Measurements from ENCODE around the gene CRLF1. TPM values are rescaled to one million over a fixed set of nuclear protein-coding genes. Genes with fewer than 3 reads are reported as not detected.
"Not testable (repeated sequence)": the region's sequence is repeated elsewhere in the genome, so short reads cannot be mapped to it uniquely, and the experiment has no call there.

Gene CRLF1
- polyA plus RNA-seq, 1 experiment: 5.6 TPM

DNA sequence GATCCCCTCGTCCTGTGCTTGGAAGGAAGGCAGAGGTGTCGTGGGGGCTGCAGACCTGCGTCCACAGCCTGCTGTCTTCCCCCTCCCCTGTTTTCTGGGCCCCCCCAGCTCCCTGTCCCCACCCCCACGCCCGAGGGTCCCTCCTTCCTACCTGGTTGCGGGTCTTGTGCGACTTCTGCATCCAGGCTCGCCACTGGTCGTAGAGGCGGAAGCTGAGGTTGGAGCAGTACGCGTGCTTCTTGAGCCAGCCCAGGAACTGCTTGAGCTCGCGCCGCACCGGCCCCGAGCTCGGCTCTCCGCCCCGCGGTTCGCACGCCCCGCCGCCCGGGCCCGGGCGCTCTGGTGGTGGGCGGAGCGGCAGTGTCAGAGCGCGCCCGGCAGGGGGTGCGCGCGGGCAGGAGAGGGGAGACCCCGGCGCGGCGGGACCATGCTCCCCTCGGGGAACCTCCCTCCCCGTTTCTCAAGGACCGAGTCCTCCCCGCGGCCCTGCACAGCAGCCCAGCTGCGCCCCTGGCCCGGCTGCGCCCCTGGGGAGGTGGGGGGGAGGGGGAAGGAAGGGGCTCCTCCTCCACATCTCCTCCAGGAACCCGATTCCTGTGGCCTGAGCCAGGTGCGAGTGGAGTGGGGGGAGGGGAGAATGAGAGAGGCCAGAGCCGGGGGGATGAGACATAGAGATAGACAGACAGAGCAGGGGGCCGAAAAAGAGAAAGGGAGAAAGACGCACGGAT is 12.3 kb downstream of the CRLF1 start:
- ChIA-PET POLR2A (no interaction called here), CTCF (interaction anchor here (0.6 to 6.1 kb wide), 25 partner anchors 8 to 279 kb away, joined by 3 to 40 read pairs (median 4); no protein-coding TSS in a partner anchor)
- peaks cover 4% of the 10 kb centered on the region for H3K36me3 ChIP-seq (ENCODE audit: control insufficient read depth, insufficient read depth, low read length)
- H3K27me3 ChIP-seq (ENCODE audit: control insufficient read depth, insufficient read depth, low read length): no peaks in the 10 kb centered on the region
- TF ChIP-seq, protein P1, sequence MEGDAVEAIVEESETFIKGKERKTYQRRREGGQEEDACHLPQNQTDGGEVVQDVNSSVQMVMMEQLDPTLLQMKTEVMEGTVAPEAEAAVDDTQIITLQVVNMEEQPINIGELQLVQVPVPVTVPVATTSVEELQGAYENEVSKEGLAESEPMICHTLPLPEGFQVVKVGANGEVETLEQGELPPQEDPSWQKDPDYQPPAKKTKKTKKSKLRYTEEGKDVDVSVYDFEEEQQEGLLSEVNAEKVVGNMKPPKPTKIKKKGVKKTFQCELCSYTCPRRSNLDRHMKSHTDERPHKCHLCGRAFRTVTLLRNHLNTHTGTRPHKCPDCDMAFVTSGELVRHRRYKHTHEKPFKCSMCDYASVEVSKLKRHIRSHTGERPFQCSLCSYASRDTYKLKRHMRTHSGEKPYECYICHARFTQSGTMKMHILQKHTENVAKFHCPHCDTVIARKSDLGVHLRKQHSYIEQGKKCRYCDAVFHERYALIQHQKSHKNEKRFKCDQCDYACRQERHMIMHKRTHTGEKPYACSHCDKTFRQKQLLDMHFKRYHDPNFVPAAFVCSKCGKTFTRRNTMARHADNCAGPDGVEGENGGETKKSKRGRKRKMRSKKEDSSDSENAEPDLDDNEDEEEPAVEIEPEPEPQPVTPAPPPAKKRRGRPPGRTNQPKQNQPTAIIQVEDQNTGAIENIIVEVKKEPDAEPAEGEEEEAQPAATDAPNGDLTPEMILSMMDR (IDR thresholded peaks at IDR 0.05; ENCODE audit: insufficient read depth, low read depth, low read length): peak; percentile 50
- no peak for DNase-seq (ENCODE audit: low read depth)
- H3K4me3 ChIP-seq (ENCODE audit: low read depth, low read length): peak overlapping the region; percentile 35

DNA sequence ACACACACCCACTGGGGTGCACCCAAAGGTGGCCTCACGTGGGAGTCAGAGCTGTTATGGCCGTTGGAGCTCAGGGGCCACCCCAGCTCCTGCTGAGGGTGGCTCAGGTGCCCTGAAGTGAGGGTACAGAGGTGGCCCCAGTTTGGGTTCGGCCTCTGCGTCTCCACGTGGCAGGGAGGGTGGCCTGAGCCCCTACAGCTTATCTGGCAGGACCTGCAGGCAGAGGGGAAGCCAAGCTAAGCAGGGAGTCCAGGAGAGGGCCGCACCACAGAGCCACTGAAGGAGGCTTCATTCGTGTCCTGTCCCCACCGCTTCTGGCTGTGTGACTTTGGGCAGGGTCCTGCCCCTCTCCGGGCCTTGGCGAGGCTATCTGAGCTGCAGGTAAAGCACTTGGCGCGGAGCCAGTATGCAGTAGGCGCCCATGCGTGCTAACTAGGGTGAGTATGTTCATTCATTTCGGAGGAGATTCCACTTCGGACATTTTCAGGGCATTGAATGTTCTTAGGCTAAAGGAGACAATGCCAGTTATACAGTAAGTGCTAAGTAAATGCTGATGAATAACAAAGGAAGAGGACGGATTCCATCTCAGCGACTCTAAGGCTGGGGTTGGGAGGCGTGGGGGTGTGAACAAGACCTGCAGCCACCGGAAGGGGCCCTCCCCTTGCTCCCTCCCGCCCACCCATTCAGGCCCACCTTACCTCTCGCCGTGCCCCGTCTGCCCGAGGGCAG is 13.1 kb downstream of the CRLF1 start:
- no peaks in the 10 kb centered on the region for H3K27me3 ChIP-seq (ENCODE audit: control insufficient read depth, insufficient read depth, low read length)
- CTCF ChIA-PET: interaction anchor here (0.6 to 6.1 kb wide), 26 partner anchors 7 to 280 kb away, joined by 3 to 40 read pairs (median 4); no protein-coding TSS in a partner anchor
- POLR2A ChIA-PET: no interaction called here
- TF ChIP-seq, protein P1 (IDR thresholded peaks at IDR 0.05; ENCODE audit: insufficient read depth, low read depth, low read length): no peak
- peaks cover 4% of the 10 kb centered on the region for H3K36me3 ChIP-seq (ENCODE audit: control insufficient read depth, insufficient read depth, low read length)
- DNase-seq (ENCODE audit: low read depth): no peak
- no peak overlapping the region for H3K4me3 ChIP-seq (ENCODE audit: low read depth, low read length)

DNA sequence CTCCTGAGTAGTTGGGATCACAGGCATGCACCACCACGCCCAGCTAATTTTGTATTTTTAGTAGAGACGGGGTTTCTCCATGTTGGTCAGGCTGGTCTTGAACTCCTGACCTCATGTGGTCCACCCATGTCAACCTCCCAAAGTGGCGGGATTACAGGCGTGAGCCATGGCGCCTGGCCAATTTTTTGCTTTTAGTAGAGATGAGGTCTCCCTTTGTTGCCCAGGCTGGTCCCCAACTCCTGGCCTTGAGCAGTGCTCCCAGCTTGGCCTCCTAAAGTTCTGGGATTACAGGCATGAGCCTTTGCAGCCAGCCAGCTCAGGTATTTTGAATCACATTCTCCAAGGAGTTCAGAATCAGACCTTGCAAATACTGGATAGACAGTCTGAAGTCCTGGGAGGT is 13.9 kb downstream of the CRLF1 start:
- H3K27me3 ChIP-seq (ENCODE audit: control insufficient read depth, insufficient read depth, low read length); DNase-seq (ENCODE audit: low read depth); H3K36me3 ChIP-seq (ENCODE audit: control insufficient read depth, insufficient read depth, low read length); H3K4me3 ChIP-seq (ENCODE audit: low read depth, low read length); POLR2A ChIA-PET: not testable (repeated sequence)
- CTCF ChIA-PET: interaction anchor here (0.6 to 6.1 kb wide), 5 partner anchors 84 to 255 kb away, joined by 3 to 40 read pairs (median 5); no protein-coding TSS in a partner anchor

DNA sequence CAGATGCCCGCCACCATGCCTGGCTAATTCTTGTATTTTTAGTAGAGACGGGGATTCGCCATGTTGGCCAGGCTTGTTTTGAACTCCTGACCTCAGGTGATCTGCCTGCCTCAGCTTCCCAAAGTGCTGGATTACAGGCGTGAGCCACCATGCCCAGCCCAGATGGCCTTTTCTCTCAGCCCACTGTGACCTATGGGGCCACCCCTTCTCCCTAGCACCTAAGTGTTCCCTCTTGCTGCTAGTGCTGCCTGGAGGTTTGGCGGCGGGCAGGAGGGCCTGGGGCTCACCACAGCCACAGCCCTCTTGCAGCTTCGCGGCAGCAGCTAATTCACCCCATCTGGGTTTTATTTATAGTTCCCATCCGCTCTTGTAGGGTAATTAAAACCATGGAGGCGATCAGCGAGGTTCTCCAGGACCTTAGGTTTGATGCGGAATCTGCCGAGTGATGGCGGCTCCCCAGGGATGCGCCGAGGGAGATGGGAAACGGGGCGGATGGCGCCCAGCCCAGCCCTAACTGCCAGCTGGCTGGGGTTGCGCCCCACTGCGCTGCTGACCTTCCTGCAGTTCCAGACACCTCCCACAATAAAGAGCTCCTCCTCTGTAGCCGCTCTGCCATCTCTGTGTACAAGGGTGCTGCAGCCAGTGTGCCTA is 14.7 kb downstream of the CRLF1 start:
- CTCF ChIA-PET: interaction anchor here (0.8 to 6.1 kb wide), 5 partner anchors 85 to 256 kb away, joined by 3 to 40 read pairs (median 7); no protein-coding TSS in a partner anchor
- TF ChIP-seq, protein P1 (IDR thresholded peaks at IDR 0.05; ENCODE audit: insufficient read depth, low read depth, low read length): no peak
- POLR2A ChIA-PET: no interaction called here
- no peak overlapping the region for H3K4me3 ChIP-seq (ENCODE audit: low read depth, low read length)
- H3K36me3 ChIP-seq (ENCODE audit: control insufficient read depth, insufficient read depth, low read length): peaks cover 4% of the 10 kb centered on the region
- H3K27me3 ChIP-seq (ENCODE audit: control insufficient read depth, insufficient read depth, low read length): no peaks in the 10 kb centered on the region
- DNase-seq (ENCODE audit: low read depth): no peak

DNA sequence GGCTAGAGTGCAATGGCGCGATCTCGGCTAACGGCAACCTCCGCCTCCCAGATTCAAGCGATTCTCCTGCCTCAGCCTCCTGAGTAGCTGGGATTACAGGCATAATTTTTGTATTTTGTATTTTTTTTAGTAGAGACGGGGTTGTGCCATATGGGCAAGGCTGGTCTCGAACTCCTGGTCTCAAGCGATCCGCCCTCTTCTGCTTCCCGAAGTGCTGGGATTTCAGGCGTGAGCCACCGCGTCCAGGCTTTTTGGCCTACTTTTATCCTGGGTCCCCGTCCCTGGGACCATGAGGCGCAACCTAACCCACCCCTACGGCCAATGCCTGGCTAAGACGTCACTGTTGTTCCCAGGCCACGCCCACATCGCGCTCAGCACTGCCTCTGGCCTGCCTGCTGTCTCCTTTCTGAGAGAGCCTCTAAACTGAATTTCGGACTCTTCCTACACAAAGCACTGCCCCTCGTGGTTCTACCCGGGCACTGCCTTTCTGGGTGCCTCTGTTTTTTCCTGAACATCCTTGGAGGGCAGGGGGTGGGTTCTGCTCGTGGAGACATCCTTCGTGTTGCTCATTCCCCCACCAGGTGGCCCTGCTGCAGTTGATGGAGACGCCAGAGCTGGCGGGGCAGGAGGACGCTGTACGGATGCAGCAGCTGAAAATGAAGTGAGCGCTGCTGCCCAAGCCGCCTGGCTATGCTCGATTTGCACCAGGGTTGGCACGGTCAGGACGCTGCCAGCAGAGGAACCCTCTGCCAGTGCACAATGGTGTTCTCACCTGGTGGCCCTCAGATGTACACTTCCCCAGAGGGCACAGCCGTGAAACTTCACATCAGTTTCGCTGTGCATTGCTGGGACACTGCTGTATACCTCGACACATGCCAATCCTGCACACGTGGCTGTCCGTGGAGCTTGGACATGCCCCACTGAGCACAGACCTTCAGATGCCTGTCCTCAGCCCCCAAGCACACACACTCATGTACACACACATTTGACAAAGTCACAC is 16.0 kb downstream of the CRLF1 start:
- peaks cover 4% of the 10 kb centered on the region for H3K36me3 ChIP-seq (ENCODE audit: control insufficient read depth, insufficient read depth, low read length)
- ChIA-PET CTCF (interaction anchor here (0.6 to 6.1 kb wide), 9 partner anchors 12 to 257 kb away, joined by 3 to 40 read pairs (median 12); partner anchors contain the start of gene UBA52), POLR2A (no interaction called here)
- DNase-seq (ENCODE audit: low read depth): no peak
- H3K27me3 ChIP-seq (ENCODE audit: control insufficient read depth, insufficient read depth, low read length): no peaks in the 10 kb centered on the region
- TF ChIP-seq, protein P1 (IDR thresholded peaks at IDR 0.05; ENCODE audit: insufficient read depth, low read depth, low read length): peak; percentile 45
- no peak overlapping the region for H3K4me3 ChIP-seq (ENCODE audit: low read depth, low read length)
